C4-2B (cell line): Measurements from ENCODE around the gene KLF7.

Source experiments
- ZFX ChIP-seq: fragments of 450-650 bp; IDR thresholded peaks from 2 replicates; pipeline ENCODE4 v1.6.1; 2017
- TF ChIP-seq, protein P1 (sequence below): fragments of 450-650 bp; conservative IDR thresholded peaks from 2 replicates; pipeline ENCODE4 v1.5.1; 2017; ENCODE audit warnings: mild to moderate bottlenecking

DNA sequence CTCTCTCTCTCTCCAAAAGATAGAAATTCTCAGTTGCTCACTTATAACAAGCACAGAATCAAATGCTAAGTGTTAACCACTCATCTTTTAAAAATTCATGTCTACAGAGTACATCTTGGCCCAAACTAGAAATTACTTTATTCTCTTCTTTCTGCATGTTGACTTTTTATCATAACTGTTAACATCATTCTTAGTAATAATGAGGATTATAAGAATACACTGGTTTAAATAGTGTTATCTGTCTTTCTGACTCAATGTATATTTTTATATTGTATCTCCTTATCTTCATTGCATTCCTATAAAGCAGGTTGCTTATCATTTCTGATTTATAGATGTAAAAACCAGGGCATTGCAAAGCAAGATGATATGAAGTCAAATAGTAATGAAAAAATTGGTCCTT lies 17.8 kb upstream of the KLF7 start:
- TF ChIP-seq, protein P1, sequence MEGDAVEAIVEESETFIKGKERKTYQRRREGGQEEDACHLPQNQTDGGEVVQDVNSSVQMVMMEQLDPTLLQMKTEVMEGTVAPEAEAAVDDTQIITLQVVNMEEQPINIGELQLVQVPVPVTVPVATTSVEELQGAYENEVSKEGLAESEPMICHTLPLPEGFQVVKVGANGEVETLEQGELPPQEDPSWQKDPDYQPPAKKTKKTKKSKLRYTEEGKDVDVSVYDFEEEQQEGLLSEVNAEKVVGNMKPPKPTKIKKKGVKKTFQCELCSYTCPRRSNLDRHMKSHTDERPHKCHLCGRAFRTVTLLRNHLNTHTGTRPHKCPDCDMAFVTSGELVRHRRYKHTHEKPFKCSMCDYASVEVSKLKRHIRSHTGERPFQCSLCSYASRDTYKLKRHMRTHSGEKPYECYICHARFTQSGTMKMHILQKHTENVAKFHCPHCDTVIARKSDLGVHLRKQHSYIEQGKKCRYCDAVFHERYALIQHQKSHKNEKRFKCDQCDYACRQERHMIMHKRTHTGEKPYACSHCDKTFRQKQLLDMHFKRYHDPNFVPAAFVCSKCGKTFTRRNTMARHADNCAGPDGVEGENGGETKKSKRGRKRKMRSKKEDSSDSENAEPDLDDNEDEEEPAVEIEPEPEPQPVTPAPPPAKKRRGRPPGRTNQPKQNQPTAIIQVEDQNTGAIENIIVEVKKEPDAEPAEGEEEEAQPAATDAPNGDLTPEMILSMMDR: no peak
- TF ChIP-seq ZFX: no peak
